Daoy (cell line): ENCODE results near the gene PPP3R1. TPM values are rescaled to one million over a fixed set of nuclear protein-coding genes. Genes with fewer than 3 reads are reported as not detected.
A peak's percentile ranks its signal among the peaks of the same experiment; 100 is the strongest.
"Not testable (repeated sequence)": the region's sequence is repeated elsewhere in the genome, so short reads cannot be mapped to it uniquely, and the experiment has no call there.

Experiments used
- DNase-seq: peaks from one replicate; pipeline ENCODE4 v3.0.0-alpha.2; 2015; ENCODE audit warnings: low read depth
- total RNA-seq: library from RNA; depleted of rRNA; stranded (reverse); fragments of >200 nt; shearing (Covaris generic); gene quantifications from 2 replicates; pipeline ENCODE4 v1.2.3, GENCODE V29; 2014

Gene PPP3R1
- total RNA-seq, 1 experiment from 2014 or later: 17.9 TPM

GRCh38 chr2:68188831-68189230 lies 63.5 kb downstream of the PPP3R1 start:
- no peak for DNase-seq

- DNase-seq: no peak
These were observed 65.0 kb downstream of the PPP3R1 start for GRCh38 chr2:68187329-68187728.

GRCh38 chr2:68185541-68186164 lies 66.7 kb downstream of the PPP3R1 start:
- DNase-seq: peak; percentile 50

- no peak for DNase-seq
These were observed 69.4 kb downstream of the PPP3R1 start for GRCh38 chr2:68182902-68183301.

GRCh38 chr2:68178954-68179627 lies 73.2 kb downstream of the PPP3R1 start:
- DNase-seq: no peak

GRCh38 chr2:68178432-68178831 lies 73.9 kb downstream of the PPP3R1 start:
- no peak for DNase-seq

GRCh38 chr2:68177541-68177940 lies 74.8 kb downstream of the PPP3R1 start:
- no peak for DNase-seq

GRCh38 chr2:68176657-68177056 lies 75.7 kb downstream of the PPP3R1 start:
- no peak for DNase-seq

- not testable (repeated sequence) for DNase-seq
These were observed 77.1 kb downstream of the PPP3R1 start for GRCh38 chr2:68175210-68175609.

GRCh38 chr2:68172990-68173700 lies 79.2 kb downstream of the PPP3R1 start:
- no peak for DNase-seq

GRCh38 chr2:68172521-68172920 lies 79.8 kb downstream of the PPP3R1 start:
- DNase-seq: no peak

GRCh38 chr2:68171684-68172083 lies 80.6 kb downstream of the PPP3R1 start:
- no peak for DNase-seq

- DNase-seq: no peak
These were observed 81.2 kb downstream of the PPP3R1 start for GRCh38 chr2:68171146-68171545.

GRCh38 chr2:68169308-68169707 lies 83.0 kb downstream of the PPP3R1 start:
- no peak for DNase-seq

GRCh38 chr2:68167186-68167585 lies 85.1 kb downstream of the PPP3R1 start:
- DNase-seq: no peak

- DNase-seq: no peak
These were observed 88.7 kb downstream of the PPP3R1 start for GRCh38 chr2:68163641-68164040.

GRCh38 chr2:68158134-68158447 lies 94.2 kb downstream of the PPP3R1 start:
- no peak for DNase-seq

GRCh38 chr2:68157402-68158133 lies 94.8 kb downstream of the PPP3R1 start, which contains the start of gene PNO1:
PNO1 (plus strand) TSS chr2:68157888; CDS start chr2:68157935, 47 bp downstream.
- peak; percentile 95 for DNase-seq

GRCh38 chr2:68157002-68157401 lies 95.3 kb downstream of the PPP3R1 start:
- DNase-seq: no peak

GRCh38 chr2:68156419-68156818 lies 95.9 kb downstream of the PPP3R1 start:
- no peak for DNase-seq

GRCh38 chr2:68155618-68156017 lies 96.7 kb downstream of the PPP3R1 start:
- no peak for DNase-seq

GRCh38 chr2:68152681-68153347 lies 99.5 kb downstream of the PPP3R1 start:
- no peak for DNase-seq
